PC-3 (cell line): ENCODE data around the gene PIR.

ENCODE experiments used
- EZH2 ChIP-seq: fragments of 300-600 bp; sonication (generic); IDR thresholded peaks from one replicate; pipeline ENCODE4 v1.6.1; 2017; ENCODE audit warnings: antibody characterized with exemption, mild to moderate bottlenecking, low read length; ENCODE audit not compliant: unreplicated experiment
- EZH2phosphoT487 ChIP-seq: fragments of 300-600 bp; sonication (generic); IDR thresholded peaks from 2 replicates; pipeline ENCODE4 v1.6.1; 2018; ENCODE audit warnings: mild to moderate bottlenecking, antibody characterized with exemption, low read length, borderline replicate concordance
- TF ChIP-seq, protein P1 (sequence below): fragments of 300-600 bp; sonication (generic); conservative IDR thresholded peaks from 2 replicates; pipeline ENCODE4 v1.5.1; 2017; ENCODE audit warnings: antibody characterized with exemption, low read depth, mild to moderate bottlenecking, low read length

DNA sequence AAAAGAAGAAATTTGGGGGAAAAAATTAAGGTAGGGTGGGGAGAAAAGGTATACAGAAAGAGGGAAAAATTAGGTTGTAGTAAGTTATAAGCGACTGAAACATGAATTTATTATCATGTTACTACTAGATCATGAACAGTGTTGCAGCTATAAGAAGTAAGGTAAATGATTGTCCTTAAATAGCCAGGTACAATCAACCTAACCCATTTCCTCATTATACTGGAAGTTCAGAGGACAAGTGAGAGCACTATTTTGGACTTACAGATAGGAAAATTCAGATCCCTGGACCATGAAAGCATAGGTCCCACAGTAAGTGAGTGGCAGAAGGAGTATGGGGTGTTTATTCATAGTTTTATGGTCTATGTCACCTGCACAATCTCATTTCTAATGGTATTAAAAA lies 23.5 kb downstream of the PIR start:
- TF ChIP-seq, protein P1, sequence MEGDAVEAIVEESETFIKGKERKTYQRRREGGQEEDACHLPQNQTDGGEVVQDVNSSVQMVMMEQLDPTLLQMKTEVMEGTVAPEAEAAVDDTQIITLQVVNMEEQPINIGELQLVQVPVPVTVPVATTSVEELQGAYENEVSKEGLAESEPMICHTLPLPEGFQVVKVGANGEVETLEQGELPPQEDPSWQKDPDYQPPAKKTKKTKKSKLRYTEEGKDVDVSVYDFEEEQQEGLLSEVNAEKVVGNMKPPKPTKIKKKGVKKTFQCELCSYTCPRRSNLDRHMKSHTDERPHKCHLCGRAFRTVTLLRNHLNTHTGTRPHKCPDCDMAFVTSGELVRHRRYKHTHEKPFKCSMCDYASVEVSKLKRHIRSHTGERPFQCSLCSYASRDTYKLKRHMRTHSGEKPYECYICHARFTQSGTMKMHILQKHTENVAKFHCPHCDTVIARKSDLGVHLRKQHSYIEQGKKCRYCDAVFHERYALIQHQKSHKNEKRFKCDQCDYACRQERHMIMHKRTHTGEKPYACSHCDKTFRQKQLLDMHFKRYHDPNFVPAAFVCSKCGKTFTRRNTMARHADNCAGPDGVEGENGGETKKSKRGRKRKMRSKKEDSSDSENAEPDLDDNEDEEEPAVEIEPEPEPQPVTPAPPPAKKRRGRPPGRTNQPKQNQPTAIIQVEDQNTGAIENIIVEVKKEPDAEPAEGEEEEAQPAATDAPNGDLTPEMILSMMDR = no peak
- TF ChIP-seq EZH2 (no peak), EZH2phosphoT487 (no peak)
